ENCODE results near the gene HSF5.
A peak's percentile ranks its signal among the peaks of the same experiment; 100 is the strongest.

Gene HSF5

DNA sequence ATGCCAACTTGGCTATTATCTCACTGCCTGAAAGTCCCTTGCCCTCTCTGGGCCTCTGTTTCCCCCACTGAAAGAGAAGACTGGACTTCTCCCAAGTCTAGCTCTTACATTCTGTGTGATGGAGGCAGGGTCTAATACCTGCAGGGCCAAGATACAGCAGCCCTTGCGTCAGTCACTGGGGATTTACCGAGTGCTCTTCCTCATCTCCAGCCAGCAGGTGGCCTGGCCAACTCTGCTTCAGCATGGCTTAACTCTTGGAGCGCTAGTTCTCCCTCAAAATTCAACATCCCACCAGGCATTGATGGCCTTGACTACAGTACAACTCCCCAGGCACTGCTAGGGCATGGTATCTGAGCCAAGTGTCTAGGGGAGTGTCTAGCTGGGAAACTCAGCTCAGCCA lies 46.1 kb upstream of the HSF5 start (continued):
- TF ChIP-seq, protein P1, sequence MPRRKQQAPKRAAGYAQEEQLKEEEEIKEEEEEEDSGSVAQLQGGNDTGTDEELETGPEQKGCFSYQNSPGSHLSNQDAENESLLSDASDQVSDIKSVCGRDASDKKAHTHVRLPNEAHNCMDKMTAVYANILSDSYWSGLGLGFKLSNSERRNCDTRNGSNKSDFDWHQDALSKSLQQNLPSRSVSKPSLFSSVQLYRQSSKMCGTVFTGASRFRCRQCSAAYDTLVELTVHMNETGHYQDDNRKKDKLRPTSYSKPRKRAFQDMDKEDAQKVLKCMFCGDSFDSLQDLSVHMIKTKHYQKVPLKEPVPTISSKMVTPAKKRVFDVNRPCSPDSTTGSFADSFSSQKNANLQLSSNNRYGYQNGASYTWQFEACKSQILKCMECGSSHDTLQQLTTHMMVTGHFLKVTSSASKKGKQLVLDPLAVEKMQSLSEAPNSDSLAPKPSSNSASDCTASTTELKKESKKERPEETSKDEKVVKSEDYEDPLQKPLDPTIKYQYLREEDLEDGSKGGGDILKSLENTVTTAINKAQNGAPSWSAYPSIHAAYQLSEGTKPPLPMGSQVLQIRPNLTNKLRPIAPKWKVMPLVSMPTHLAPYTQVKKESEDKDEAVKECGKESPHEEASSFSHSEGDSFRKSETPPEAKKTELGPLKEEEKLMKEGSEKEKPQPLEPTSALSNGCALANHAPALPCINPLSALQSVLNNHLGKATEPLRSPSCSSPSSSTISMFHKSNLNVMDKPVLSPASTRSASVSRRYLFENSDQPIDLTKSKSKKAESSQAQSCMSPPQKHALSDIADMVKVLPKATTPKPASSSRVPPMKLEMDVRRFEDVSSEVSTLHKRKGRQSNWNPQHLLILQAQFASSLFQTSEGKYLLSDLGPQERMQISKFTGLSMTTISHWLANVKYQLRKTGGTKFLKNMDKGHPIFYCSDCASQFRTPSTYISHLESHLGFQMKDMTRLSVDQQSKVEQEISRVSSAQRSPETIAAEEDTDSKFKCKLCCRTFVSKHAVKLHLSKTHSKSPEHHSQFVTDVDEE (CRISPR knock-in tag; IDR thresholded peaks at IDR 0.05), result no peak

DNA sequence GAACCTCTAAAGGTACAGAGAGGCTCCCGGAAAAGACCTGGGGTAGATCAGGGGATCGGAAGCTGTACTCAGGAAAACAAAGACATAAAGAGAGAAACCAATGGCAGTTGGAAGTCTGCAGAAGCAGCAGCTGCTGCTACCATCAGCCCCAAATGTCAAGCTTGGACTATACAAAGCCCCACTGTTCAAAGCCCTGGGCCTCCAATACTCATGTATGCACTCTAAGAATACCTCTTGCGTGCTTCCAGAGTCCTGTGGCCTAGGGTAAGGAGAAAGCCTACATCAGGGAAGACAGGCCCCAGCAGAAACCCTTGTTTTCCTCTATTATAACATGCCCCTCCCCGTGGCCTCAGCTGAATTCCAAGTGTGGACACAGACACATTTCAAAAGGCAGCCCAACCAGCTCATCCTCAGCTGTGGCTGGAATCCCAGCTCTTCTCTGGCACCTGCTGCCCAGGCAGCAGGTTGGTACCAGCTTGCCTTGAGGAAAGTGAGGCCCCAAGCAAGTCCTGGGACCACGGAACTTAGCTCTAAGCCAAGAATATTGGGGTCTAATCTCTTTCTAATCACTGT lies 45.5 kb upstream of the HSF5 start:
- no peak for TF ChIP-seq ZNF565 (CRISPR knock-in tag; conservative IDR thresholded peaks at IDR 0.05; ENCODE audit: low read depth)
- ATAC-seq, result no peak

DNA sequence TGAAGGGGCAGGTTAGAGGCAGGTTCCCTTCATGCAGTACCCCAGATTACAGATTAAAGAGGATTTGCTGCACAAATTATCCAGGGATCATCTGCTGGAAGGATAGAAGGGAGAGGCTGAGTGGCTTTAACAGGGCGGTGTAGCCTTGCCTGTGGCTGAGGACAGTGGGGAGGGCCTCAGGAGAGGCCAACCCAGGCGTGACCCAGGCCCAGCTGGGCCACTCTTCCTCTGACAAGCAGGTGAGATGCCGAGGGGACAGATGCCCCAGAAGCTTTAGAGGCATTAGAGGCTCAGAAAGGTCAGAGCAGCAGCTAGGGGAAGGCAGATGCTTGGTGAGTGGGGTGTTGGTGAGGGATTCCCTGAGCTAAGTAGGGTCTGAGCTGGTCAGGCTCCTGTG lies 44.3 kb upstream of the HSF5 start:
- TF ChIP-seq ZFP3 (CRISPR knock-in tag; IDR thresholded peaks at IDR 0.05) (no peak), TCF4 (CRISPR knock-in tag; IDR thresholded peaks at IDR 0.05; ENCODE audit: borderline replicate concordance) (no peak), GLIS3 (CRISPR knock-in tag; IDR thresholded peaks at IDR 0.05) (no peak), PPARA (CRISPR knock-in tag; IDR thresholded peaks at IDR 0.05; ENCODE audit: borderline replicate concordance) (no peak), CSDC2 (CRISPR knock-in tag; IDR thresholded peaks at IDR 0.05) (no peak), ZNF8 (CRISPR knock-in tag; IDR thresholded peaks at IDR 0.05) (no peak), ESRRG (CRISPR knock-in tag; IDR thresholded peaks at IDR 0.05) (no peak), ISL1 (CRISPR knock-in tag; IDR thresholded peaks at IDR 0.05) (no peak)
- TF ChIP-seq, protein P2, sequence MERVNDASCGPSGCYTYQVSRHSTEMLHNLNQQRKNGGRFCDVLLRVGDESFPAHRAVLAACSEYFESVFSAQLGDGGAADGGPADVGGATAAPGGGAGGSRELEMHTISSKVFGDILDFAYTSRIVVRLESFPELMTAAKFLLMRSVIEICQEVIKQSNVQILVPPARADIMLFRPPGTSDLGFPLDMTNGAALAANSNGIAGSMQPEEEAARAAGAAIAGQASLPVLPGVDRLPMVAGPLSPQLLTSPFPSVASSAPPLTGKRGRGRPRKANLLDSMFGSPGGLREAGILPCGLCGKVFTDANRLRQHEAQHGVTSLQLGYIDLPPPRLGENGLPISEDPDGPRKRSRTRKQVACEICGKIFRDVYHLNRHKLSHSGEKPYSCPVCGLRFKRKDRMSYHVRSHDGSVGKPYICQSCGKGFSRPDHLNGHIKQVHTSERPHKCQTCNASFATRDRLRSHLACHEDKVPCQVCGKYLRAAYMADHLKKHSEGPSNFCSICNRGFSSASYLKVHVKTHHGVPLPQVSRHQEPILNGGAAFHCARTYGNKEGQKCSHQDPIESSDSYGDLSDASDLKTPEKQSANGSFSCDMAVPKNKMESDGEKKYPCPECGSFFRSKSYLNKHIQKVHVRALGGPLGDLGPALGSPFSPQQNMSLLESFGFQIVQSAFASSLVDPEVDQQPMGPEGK (CRISPR knock-in tag; IDR thresholded peaks at IDR 0.05; ENCODE audit: borderline replicate concordance), result no peak
- TF ChIP-seq, protein P3, sequence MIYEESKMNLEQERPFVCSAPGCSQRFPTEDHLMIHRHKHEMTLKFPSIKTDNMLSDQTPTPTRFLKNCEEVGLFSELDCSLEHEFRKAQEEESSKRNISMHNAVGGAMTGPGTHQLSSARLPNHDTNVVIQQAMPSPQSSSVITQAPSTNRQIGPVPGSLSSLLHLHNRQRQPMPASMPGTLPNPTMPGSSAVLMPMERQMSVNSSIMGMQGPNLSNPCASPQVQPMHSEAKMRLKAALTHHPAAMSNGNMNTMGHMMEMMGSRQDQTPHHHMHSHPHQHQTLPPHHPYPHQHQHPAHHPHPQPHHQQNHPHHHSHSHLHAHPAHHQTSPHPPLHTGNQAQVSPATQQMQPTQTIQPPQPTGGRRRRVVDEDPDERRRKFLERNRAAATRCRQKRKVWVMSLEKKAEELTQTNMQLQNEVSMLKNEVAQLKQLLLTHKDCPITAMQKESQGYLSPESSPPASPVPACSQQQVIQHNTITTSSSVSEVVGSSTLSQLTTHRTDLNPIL (CRISPR knock-in tag; IDR thresholded peaks at IDR 0.05; ENCODE audit: low read depth), result no peak
- ATAC-seq, result peak; percentile 4; the same call in 2 of the 3 replicates

DNA sequence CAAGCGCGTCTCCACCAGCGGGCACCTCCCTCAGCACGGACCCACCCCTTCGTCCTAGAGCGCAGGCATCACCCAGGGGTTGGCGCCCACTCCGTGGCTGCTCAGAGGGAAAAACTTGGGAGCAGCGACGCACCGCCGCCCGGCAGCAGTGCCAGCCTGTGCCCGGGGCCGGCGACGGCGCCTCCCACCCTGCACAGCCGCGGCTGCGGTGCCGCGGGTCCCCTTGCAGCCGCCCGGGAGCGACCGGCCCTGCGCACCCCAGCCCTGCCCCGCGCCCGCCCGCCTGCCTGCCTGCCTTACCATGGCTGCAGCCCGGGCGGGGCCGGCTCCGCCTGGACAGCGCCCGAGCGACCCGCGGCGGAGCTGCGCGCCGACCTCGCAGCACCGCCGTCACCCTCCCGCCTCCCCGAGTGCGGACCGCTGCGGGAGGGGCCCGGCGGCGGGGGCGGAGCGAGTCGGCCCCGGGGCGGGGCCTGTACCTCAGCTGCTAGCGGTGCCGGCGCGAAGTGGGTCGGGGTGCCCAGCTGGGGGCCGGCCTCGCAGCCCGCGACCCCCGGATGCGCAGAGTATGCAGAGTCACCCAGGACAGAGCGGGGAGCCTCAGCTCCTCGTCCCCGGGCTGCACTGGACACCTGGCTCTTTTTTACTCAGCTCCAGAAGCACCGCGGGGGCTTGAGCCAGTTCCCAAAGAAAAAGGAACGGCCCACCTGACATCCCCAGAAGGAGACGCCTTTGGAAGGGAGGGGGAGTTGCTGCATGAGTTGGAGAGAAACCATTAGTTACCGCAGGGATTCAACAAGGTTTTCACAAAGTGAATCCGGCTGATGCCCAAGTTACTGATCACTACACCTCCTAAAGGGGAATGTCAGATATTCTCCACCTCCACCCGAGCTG lies 43.7 kb upstream of the HSF5 start:
- TF ChIP-seq, protein P1 (CRISPR knock-in tag; IDR thresholded peaks at IDR 0.05), result no peak
- TF ChIP-seq, protein P4, sequence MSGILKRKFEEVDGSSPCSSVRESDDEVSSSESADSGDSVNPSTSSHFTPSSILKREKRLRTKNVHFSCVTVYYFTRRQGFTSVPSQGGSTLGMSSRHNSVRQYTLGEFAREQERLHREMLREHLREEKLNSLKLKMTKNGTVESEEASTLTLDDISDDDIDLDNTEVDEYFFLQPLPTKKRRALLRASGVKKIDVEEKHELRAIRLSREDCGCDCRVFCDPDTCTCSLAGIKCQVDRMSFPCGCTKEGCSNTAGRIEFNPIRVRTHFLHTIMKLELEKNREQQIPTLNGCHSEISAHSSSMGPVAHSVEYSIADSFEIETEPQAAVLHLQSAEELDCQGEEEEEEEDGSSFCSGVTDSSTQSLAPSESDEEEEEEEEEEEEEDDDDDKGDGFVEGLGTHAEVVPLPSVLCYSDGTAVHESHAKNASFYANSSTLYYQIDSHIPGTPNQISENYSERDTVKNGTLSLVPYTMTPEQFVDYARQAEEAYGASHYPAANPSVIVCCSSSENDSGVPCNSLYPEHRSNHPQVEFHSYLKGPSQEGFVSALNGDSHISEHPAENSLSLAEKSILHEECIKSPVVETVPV (CRISPR knock-in tag; IDR thresholded peaks at IDR 0.05), result no peak
- TF ChIP-seq GLIS3 (CRISPR knock-in tag; IDR thresholded peaks at IDR 0.05) (no peak), SNAI2 (CRISPR knock-in tag; IDR thresholded peaks at IDR 0.05) (no peak), ZFP3 (CRISPR knock-in tag; IDR thresholded peaks at IDR 0.05) (no peak), PPARA (CRISPR knock-in tag; IDR thresholded peaks at IDR 0.05; ENCODE audit: borderline replicate concordance) (no peak), ZC3H10 (CRISPR knock-in tag; IDR thresholded peaks at IDR 0.05) (no peak), RARB (CRISPR knock-in tag; IDR thresholded peaks at IDR 0.05) (no peak), ZNF8 (CRISPR knock-in tag; IDR thresholded peaks at IDR 0.05) (no peak), ZFP30 (CRISPR knock-in tag; IDR thresholded peaks at IDR 0.05) (no peak), ZNF70 (CRISPR knock-in tag; IDR thresholded peaks at IDR 0.05) (no peak)
- TF ChIP-seq, protein P3 (CRISPR knock-in tag; IDR thresholded peaks at IDR 0.05; ENCODE audit: low read depth), result no peak
- TF ChIP-seq, protein P2 (CRISPR knock-in tag; IDR thresholded peaks at IDR 0.05; ENCODE audit: borderline replicate concordance), result no peak
- ATAC-seq, result peak; percentile 74
